ENCODE results near the gene PSME1.

PSME1 gene

GRCh38 chr14:24147761-24148428 is 11.9 kb downstream of the PSME1 start:
- DNase-seq = peak; percentile 15

- DNase-seq = no peak
Observed at GRCh38 chr14:24149302-24149969, 13.4 kb downstream of the PSME1 start.

GRCh38 chr14:24150061-24150460 is 14.1 kb downstream of the PSME1 start:
- DNase-seq = no peak

GRCh38 chr14:24150567-24150966 is 14.6 kb downstream of the PSME1 start:
- DNase-seq = no peak

- DNase-seq = no peak
Observed at GRCh38 chr14:24150993-24151392, 15.0 kb downstream of the PSME1 start.

GRCh38 chr14:24151404-24152080 is 15.5 kb downstream of the PSME1 start:
- no peak for DNase-seq

GRCh38 chr14:24155100-24155499 is 19.1 kb downstream of the PSME1 start:
- no peak for DNase-seq

- DNase-seq = no peak
Observed at GRCh38 chr14:24156840-24157239, 20.8 kb downstream of the PSME1 start.

- no peak for DNase-seq
Observed at GRCh38 chr14:24157331-24157730, 21.3 kb downstream of the PSME1 start.

GRCh38 chr14:24159777-24160498 is 23.9 kb downstream of the PSME1 start:
- no peak for DNase-seq

- no peak for DNase-seq
Observed at GRCh38 chr14:24160499-24160849, 24.5 kb downstream of the PSME1 start.

GRCh38 chr14:24160850-24161804 is 25.1 kb downstream of the PSME1 start, which contains the start of gene IRF9:
TSS of gene IRF9 (plus strand) at chr14:24161265. CDS start at chr14:24162145, 880 bp downstream.
- DNase-seq = peak; percentile 98

GRCh38 chr14:24162093-24162492 is 26.1 kb downstream of the PSME1 start:
- no peak for DNase-seq

- no peak for DNase-seq
Observed at GRCh38 chr14:24164518-24164991, 28.6 kb downstream of the PSME1 start.

GRCh38 chr14:24165785-24166184 is 29.8 kb downstream of the PSME1 start:
- DNase-seq = no peak

GRCh38 chr14:24167469-24168114 is 31.6 kb downstream of the PSME1 start:
- no peak for DNase-seq

GRCh38 chr14:24171422-24172260 is 35.6 kb downstream of the PSME1 start, which contains the start of gene REC8:
TSS of gene REC8 (plus strand) at chr14:24172080. CDS start at chr14:24172553, 473 bp downstream.
- peak; percentile 99 for DNase-seq

- peak; percentile 40 for DNase-seq
Observed at GRCh38 chr14:24172261-24172860, 36.4 kb downstream of the PSME1 start.

- peak; percentile 29 for DNase-seq
Observed at GRCh38 chr14:24172871-24173281, 36.9 kb downstream of the PSME1 start.

- no peak for DNase-seq
Observed at GRCh38 chr14:24176599-24176998, 40.6 kb downstream of the PSME1 start.
